GM18505 (cell line): Measurements from ENCODE around the gene SAMD9L.
A peak's percentile ranks its signal among the peaks of the same experiment; 100 is the strongest.

Experiments used
- ATAC-seq: cut with Tn5 transposase; IDR thresholded peaks from one replicate; pipeline ENCODE4 v1.9.1; 2021; ENCODE audit not compliant: unreplicated experiment
- POLR2A ChIP-seq: IDR thresholded peaks from 4 replicates; pipeline ENCODE4 v1.6.1; 2011; ENCODE audit warnings: borderline replicate concordance; ENCODE audit not compliant: insufficient read depth, insufficient read length; ENCODE audit errors: extremely low read depth

The SAMD9L gene

DNA sequence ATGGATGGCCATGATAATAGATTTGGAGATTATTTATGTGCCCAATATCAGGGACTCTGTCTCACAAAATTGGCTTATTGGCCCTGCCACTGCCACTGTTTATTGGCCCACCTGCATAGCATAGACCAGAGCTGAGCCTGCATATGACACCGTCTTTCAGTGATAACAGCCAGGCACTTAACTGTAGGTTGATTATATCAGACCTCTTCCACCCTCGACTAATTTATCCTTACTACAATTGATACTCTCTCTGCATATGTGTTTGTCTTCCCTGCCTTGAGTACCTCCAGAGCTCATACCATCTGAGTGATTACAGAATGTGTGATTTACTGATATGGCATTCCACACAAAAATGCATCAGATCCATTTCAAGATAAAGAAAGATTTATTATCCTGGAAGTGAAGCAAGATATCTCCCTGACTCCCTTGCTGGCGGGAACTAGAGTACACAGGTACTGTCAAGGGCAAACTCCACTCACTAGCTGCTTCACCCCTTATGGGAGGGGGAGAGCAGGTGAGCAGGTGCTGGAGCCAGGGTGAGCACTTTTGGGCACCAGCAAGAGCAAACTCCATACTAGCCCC is 13.1 kb upstream of the SAMD9L start:
- no peak for TF ChIP-seq POLR2A
- no peak for ATAC-seq

DNA sequence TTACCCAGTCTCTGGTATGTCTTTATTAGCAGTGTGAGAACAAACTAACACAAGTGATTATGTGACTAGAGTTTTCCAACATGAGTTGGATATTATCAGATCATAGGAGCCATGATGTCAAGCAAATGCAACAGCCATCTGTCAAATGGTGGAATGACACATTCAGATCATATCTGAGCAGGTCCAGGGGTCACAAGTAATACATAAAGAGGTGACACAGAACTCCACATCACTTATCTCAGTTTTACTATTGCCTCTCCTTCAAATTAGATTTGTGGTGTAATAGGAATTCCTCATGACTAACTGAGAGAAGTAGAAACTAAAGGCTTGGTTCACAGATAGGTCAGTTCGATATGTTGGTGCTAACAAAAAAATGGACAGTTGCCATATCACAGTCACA is 12.2 kb upstream of the SAMD9L start:
- no peak for TF ChIP-seq POLR2A

DNA sequence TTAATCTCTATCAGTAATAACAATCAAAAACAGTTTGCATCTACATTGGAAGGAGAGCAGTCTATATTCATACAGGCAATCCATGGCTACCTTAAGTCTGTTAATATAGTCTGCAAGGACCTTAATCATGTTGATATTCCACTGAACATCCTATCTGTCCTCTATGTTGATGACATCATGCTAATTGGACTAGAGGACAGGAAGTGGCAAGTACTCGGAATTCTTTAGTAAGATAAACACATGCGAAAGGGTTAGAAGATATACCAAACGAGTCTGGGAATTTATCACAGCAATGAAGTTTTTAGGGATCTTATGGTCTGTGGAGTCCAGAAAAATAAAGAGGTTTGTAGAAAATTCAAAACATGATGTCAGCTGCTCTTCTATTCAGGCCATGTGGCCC is 11.3 kb upstream of the SAMD9L start:
- ATAC-seq: no peak
- TF ChIP-seq POLR2A: no peak

More for the DNA sequence above, 12.2 kb upstream of the SAMD9L start:
- ATAC-seq: no peak

DNA sequence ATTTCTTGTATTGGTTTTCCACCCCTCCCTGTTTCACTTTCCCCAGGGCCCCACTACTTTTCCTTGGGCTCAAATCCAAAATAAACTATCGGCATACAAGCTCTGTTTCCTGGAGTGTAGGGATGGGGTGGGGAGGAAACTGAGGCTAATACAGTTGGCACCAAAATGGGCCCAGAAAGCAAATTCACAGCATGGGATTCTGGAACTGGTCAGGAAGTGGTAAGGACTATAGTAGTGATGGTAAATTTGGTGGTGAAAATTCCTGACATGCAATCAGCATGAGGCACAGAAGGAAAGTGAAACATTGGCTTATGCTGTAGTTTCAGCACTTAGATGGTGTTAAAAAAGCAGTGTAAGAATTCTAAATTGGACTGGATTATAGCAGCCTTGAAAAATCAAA is 8.7 kb upstream of the SAMD9L start:
- no peak for ATAC-seq
- TF ChIP-seq POLR2A: no peak

DNA sequence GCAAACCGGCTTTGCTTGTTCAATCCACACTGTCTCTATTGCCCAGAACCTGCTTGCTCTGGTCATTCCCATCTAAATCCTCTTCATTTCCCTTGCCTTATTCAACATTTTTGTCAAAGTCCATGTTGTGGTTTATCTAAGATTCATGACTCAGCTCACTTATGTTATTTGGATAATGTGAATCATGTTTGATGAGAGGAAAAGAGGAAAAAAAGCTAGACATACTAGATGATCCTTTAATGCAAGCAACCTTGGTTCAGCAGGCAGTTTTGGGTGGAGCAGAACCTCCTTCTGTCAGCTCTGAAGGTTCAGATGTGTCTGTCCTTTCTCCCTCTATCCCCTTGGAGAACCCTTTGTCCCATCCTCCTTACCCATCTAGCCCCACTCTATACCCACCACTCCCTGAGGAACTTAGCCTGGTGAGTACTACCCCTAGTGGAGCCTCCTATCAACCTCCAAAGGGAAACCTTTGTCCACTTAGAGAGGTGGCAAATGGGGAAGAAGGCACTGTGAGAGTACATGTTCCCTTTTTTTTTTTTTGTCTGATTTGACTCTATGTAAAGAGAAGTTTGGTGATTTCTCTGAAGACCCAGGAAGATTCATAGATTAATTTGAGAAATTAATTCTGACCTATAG is 2.1 kb upstream of the SAMD9L start:
- TF ChIP-seq POLR2A: no peak
- no peak for ATAC-seq

DNA sequence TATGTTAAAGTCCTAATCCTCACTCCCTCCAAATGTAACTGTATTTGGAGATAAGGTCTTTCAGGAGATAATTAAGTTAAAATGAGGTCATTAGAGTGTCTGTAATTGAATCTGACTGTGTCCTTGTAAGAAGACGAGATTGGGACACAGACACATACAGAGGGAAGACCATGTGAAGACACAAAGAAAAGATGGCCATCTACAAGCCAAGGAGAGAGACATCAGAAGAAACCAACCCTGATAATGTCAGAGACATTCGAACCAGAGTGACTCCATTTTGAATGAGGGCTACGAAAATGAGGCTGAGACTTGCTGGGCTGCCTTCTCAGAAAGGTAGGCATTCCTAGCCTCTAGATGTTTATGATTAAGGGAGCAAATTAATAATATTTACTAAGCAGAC is 542 bp upstream of the SAMD9L start:
- no peak for TF ChIP-seq POLR2A
- ATAC-seq: no peak

DNA sequence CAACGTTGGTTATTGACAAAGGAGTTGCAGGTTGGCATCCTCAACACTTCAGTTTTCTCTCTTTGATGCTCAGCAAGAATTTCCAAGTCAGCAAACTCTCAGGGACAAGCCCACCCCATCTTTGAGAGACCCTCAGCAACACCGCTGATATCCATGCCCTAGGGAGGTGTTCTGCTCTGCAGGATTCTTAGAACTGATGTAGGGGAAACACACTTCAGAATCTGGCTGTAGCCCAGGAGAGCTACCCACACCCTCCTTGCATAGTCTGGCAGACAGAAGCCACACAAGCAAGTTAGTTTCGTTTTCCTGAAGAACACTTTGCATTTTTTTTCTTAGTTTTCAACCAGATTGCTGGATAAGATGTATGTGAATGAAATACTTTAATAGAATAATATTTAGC is 822 bp downstream of the SAMD9L start:
- ATAC-seq: peak; percentile 78
- TF ChIP-seq POLR2A: peak; percentile 17

DNA sequence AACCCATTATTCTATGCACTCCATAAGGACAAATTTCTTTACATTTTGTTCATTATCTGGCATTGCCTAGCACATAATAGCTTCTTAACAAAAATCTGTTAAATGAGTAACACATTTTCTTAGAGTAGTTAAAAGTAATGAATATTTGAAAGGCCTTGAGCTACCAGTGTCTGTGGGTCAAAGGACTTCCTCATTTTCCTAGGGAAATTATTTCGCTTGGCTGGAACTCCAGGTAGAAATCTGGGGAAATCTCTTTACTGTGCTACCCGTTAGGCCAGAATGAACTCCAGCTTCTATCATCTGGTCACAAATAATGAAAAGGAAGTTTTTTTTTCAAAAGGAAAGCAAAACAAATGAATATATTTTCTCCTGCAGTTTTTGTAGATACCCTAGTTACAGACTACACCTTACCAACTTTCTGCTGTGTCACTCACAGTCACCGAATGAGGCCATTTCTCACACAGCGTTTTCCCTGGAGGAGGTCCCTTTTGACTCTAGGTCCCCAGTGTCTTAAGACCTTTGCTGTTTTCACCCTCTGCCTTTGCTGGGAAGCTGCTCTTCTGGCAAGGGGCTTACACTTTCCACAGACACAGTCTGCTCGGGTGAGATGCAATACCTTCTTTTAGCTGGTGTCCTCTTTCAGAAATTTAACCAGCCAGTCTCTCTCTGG is 1.6 kb downstream of the SAMD9L start:
- no peak for TF ChIP-seq POLR2A
- ATAC-seq: peak; percentile 39

DNA sequence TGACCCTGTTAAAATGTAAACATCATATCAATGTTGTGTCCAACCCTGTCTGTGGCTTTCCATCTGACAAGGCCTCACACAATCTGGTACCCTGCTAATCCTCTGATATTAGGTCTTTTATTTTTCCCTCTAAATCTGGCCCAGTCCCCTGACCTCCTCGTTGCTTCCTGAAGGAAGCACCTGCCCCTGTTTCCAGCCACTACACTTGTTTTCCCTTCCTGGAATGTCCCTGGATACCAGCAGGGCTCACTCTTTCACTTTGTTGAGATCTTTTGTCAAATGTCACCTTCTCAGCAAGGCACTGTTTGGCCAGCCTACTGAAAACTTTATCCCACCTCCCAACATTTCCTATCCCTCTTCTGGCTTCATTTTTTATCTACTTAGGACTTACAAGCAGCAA is 2.1 kb downstream of the SAMD9L start:
- no peak for ATAC-seq
- TF ChIP-seq POLR2A: no peak

DNA sequence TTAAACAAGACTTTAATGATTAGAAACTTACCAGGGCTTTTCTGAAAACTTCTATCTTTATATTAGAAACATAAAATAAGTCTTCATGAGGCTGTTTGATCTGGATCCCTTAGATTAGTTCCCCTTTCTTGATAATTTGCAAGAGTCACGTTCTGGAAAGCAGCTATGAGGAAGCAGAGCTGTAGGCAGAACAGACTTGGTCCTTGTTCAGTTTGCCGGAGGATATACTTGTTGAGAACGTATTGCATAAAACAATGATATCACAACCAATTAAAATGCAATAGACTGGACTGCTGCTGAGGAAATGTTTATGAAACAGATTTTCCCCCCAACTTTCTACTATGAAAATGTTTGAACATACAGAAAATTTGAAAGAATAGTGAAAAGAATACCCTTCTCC is 2.8 kb downstream of the SAMD9L start:
- TF ChIP-seq POLR2A: no peak
- ATAC-seq: no peak

DNA sequence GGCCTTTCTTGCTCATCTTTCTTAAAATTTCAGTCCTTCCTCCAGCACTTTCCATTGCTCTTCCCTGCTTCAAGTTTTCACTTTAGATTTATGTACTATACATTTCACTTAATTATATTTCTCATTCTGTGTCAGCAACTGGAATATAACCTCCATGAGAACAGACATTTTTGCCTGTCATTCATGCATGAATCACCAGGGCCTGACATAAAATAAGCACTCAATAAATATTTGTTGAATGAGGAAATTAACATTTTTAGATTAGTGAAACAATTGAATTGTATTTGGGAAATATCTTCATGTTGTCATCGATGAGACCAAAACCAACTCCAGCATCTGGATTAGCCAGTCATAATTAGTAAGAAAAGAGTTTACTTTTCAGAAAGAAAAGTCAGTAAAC is 6.1 kb downstream of the SAMD9L start:
- no peak for ATAC-seq
- TF ChIP-seq POLR2A: no peak

DNA sequence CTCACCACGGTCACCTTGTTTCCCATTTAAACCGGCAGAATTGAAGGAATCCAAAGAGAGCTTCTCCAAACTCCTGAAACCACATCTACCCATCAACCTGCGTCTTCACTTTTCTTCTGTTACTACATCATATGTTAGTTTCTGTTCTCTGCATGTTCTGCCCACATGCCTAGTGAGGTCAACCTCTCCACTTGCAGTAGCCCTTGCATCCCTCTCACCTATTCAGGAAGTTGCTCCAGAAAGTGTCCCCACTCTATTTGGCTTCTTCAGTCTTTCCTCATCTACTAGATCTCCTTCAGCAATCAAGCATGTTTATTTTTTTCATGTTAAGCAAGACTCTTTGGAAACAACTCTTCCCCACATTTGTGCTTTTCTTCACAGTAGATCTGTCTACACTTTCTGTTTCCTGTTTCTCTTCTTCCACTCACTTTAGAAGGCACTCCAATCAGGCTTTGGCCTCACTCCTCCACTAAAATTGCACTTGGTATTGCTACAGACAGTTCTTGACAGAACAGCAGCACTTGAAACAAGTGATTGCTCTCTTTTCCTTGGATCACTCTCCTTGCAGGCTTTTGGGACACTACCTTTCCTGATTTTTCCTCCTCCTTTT is 7.5 kb downstream of the SAMD9L start:
- no peak for TF ChIP-seq POLR2A
- ATAC-seq: no peak

DNA sequence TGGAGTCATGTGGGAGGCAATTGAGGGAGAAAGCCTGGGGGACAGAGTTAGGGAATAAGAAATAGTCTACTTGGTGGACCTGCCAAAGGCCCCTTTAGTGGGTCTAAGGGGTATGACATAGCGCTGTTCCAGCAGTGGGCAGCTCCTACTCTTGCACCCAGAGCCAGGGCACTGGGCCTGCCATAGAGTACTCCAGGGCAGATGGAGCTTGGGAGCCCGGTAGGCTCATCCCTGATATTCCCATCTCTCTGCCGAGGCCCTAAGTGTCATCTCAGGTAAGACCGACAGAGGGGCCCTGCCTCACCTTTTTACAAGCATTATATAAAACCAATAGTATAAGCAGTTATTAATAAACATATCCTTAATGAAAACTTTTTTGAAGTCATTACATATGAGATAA is 9.6 kb downstream of the SAMD9L start:
- TF ChIP-seq POLR2A: no peak
- ATAC-seq: no peak

DNA sequence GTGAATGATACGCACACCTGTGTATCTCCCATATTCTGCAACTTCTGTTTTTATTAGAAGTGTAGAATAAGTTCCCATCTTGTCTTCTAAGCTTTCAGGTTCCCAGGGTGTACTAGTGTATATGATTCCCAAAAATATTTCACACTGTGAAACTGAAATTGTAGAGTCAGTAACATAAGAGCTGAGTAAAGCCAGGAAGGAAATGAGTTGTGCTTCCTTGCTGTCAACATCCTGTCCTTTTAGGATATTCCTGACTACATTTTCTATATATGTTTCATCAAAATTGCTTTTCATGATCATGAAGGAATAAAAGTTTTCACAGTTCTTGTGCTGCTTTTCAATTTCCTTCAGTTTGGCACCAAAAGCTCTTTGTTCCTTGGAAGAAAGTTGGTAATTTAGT is 15.2 kb downstream of the SAMD9L start:
- no peak for TF ChIP-seq POLR2A
- no peak for ATAC-seq
